Thymus (tissue), 11 donors: ENCODE data around the gene PPP1R8. TPM values are rescaled to one million over a fixed set of nuclear protein-coding genes. Genes with fewer than 3 reads are reported as not detected.

Source experiments
- DNase-seq, 9 donors: peaks; one replicate each; pipeline ENCODE4 v3.0.0-alpha.2; 2013; ENCODE audit warnings: low spot score in 9 of 9, low read depth in 6 of 9, missing footprints in 1 of 9
- H3K27ac ChIP-seq, 2 donors: one replicate each; pipeline ENCODE4 v1.5.1; 2013; ENCODE audit warnings: control low read depth in 1 of 2, low read depth in 1 of 2, low read length in 1 of 2, mild to moderate bottlenecking in 1 of 2, moderate library complexity in 1 of 2
- H3K27me3 ChIP-seq, 2 donors: one replicate each; pipeline ENCODE4 v1.5.1; 2013; ENCODE audit warnings: low read length in 1 of 2; ENCODE audit not compliant: control insufficient read depth in 2 of 2, insufficient read depth in 1 of 2
- H3K36me3 ChIP-seq, 2 donors: one replicate each; pipeline ENCODE4 v1.5.1; 2013; ENCODE audit warnings: low read length in 1 of 2, mild to moderate bottlenecking in 1 of 2, moderate library complexity in 1 of 2; ENCODE audit not compliant: control insufficient read depth in 2 of 2, insufficient read depth in 2 of 2
- H3K4me1 ChIP-seq, 2 donors: one replicate each; pipeline ENCODE4 v1.5.1; 2013; ENCODE audit warnings: low read length in 2 of 2; ENCODE audit not compliant: control insufficient read depth in 2 of 2, insufficient read depth in 2 of 2
- H3K4me3 ChIP-seq, 2 donors: one replicate each; pipeline ENCODE4 v1.5.1; 2013; ENCODE audit warnings: low read length in 2 of 2, control low read depth in 1 of 2, mild to moderate bottlenecking in 1 of 2
- H3K9me3 ChIP-seq, 2 donors: one replicate each; pipeline ENCODE4 v1.5.1; 2013; ENCODE audit warnings: low read length in 1 of 2, mild to moderate bottlenecking in 1 of 2; ENCODE audit not compliant: control insufficient read depth in 2 of 2, insufficient read depth in 1 of 2
- WGBS: extraction: QIAGEN DNeasy Blood & Tissue Kit; methylation state at CpG from one replicate; pipeline ENCODE4 v1.1.7; 2013; 5-methylcytosine and 5-hydroxymethylcytosine counted together
- polyA plus RNA-seq: library from polyadenylated mRNA; stranded (reverse); fragments of 200-250 nt; gene quantifications from one replicate; pipeline ENCODE4 v1.2.3, GENCODE V29; 2013
- total RNA-seq: library from RNA; stranded (reverse); fragments of 120-200 nt; gene quantifications from one replicate; pipeline ENCODE4 v1.2.4, GENCODE V29; 2013
- donor health status: healthy.

PPP1R8 gene
- total and polyA plus RNA-seq, 2 donors, result 39.7 to 47.7 TPM

GRCh38 chr1:27894521-27894920, 63.9 kb downstream of the PPP1R8 start:
- Histone ChIP-seq H3K27ac (no peak overlapping the region), H3K9me3 (no peaks in the 10 kb centered on the region), H3K4me1 (no peaks in the 10 kb centered on the region), H3K27me3 (no peaks in the 10 kb centered on the region), H3K4me3 (no peak overlapping the region), H3K36me3 (peaks cover 52 to 74% of the 10 kb centered on the region in 2 donors)
- 93% methylated on average over 3 of the region's 3 CpGs for WGBS
- no peak for DNase-seq

Other genes starting within 250 kb of the PPP1R8 start
- 4.2 TPM for gene AHDC1, start 226.6 kb upstream of the PPP1R8 start, total RNA-seq
- 22.6 TPM for gene AHDC1, start 226.6 kb upstream of the PPP1R8 start, polyA plus RNA-seq
- 8.4 TPM for gene FGR, start 195.6 kb upstream of the PPP1R8 start, total RNA-seq
- gene FGR, start 195.6 kb upstream of the PPP1R8 start, polyA plus RNA-seq, result 38.7 TPM
- gene IFI6, start 158.6 kb upstream of the PPP1R8 start, total RNA-seq, result 266 TPM
- gene IFI6, start 158.6 kb upstream of the PPP1R8 start, polyA plus RNA-seq, result 231 TPM
- gene FAM76A, start 104.8 kb upstream of the PPP1R8 start, total RNA-seq, result 8.9 TPM
- gene FAM76A, start 104.8 kb upstream of the PPP1R8 start, polyA plus RNA-seq, result 8.9 TPM
- gene STX12, start 57.6 kb upstream of the PPP1R8 start, total RNA-seq, result 16.6 TPM
- 46.7 TPM for gene STX12, start 57.6 kb upstream of the PPP1R8 start, polyA plus RNA-seq
- gene THEMIS2, start 41.8 kb downstream of the PPP1R8 start, total RNA-seq, result 17.2 TPM
- gene THEMIS2, start 41.8 kb downstream of the PPP1R8 start, polyA plus RNA-seq, result 64.4 TPM
- 73.5 TPM for gene RPA2, start 83.8 kb downstream of the PPP1R8 start, total RNA-seq
- gene RPA2, start 83.8 kb downstream of the PPP1R8 start, polyA plus RNA-seq, result 52.9 TPM
- gene SMPDL3B, start 104.2 kb downstream of the PPP1R8 start, total RNA-seq, result 0.76 TPM
- gene SMPDL3B, start 104.2 kb downstream of the PPP1R8 start, polyA plus RNA-seq, result 1.9 TPM
- 1.3 TPM for gene XKR8, start 129.2 kb downstream of the PPP1R8 start, total RNA-seq
- gene XKR8, start 129.2 kb downstream of the PPP1R8 start, polyA plus RNA-seq, result 5.2 TPM